Activated naive CD8-positive, alpha-beta T cell treated with anti-CD3 and anti-CD28 coated beads, Interleukin-2, amount 50 U/mL, for 16 hours (primary cell): ENCODE results near the gene ZNF462.

ENCODE experiments used
- DNase-seq: peaks from one replicate; pipeline ENCODE4 v3.0.0-alpha.2; 2020; ENCODE audit warnings: low read depth, low spot score

The ZNF462 gene

GRCh38 chr9:106861640-106862109 lies 1.3 kb upstream of the ZNF462 start:
- no peak for DNase-seq

GRCh38 chr9:106862110-106862820 lies 701 bp upstream of the ZNF462 start:
- DNase-seq: no peak

DNA sequence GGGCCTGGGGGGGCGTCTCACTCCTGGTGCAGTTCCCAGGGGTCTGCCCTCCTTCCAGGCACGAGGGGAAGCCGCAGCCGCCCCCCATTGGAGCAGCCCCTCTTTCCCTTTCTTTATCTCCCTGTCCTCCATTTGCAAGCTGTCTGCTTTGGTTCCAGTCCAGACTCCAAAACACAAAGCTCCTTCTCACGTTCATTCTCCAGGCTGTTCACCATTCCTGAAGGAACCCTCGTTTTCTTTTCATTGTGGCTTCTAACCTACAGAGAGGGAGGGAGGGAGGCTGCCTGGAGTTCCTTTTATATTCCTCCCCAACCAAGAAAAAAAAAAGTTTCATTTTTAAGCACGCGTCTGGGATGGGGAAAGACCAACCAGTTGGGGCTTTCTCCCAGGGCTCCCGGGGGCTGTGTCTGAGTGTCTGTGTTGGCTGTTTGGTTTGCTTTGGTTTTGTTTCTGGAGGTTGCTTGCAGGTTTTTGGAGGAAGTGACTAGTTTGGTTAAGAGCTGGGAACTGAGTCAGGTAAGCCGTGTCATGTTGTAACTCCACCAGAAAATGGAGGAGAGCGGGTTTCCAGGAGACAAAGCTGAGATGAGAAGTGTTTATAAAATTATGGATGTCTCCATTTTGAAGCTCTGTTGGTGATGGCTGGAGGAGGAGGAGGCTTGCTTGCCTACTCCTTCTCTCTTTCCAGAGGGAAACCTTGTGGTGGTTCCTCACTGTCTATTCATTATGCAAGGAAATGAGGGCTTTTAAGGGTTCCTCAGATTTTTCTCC lies 1.6 kb downstream of the ZNF462 start:
- DNase-seq: no peak

DNA sequence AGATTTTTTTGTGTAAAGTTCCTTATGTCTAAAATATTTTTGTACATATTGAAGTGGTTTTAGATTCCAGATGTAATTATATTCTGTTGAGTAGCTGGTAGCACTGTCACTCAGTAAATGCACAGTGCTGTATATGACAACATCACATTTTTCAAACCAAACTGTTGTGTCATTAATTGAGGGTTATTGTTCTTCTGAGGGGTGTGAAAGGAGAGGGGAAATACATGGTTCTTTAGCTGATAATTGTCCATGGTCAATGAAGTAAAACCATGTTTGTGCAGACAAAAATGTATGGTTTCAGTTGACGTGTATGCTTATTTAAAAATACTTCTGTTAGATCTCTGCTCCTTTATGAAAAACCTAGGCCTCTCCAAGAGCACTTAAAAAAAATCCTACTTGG lies 3.3 kb downstream of the ZNF462 start:
- DNase-seq: no peak

GRCh38 chr9:106867286-106867685 lies 4.3 kb downstream of the ZNF462 start:
- no peak for DNase-seq

DNA sequence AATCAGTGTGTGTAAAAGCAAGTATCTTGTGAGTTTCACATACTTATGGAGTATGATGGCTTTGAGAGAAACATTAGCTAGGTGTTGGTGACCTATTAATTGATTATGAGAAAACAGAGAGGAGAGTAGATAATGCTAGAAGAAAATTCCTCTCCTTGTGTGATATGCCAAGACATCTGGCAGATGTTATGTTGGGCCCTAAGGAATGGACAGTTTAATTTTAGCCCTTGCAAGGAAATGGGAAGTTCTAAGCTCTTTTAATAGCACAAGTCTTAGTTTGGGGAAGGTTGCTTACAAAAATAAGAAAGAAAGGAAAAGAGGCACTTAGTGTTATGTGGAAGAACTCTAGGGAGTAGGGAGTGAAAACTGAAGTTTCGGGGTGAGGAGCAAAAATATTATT lies 5.1 kb downstream of the ZNF462 start:
- no peak for DNase-seq

- DNase-seq: no peak
Measured at GRCh38 chr9:106868565-106868964, 5.6 kb downstream of the ZNF462 start.

GRCh38 chr9:106869028-106869427 lies 6.1 kb downstream of the ZNF462 start:
- DNase-seq: no peak

GRCh38 chr9:106869458-106869857 lies 6.5 kb downstream of the ZNF462 start:
- no peak for DNase-seq

DNA sequence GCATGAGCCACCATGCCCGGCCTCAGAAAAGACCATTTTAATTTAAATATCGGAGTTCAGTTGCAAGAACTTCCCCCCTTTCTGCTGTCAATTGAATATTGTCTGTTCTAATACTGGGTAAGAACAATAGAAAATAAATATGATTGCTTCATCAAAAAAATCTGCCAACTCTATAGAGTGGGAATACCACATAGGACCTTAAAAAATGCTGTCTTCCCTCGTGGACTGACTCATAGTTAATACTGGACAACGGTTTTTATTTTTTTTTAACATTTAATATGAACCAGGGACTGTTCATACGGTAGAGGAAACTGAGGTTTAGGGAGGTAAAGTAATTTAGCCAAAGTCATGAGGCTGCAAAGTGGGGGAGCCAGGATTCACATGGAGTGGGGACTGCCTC lies 9.7 kb downstream of the ZNF462 start:
- DNase-seq: no peak

DNA sequence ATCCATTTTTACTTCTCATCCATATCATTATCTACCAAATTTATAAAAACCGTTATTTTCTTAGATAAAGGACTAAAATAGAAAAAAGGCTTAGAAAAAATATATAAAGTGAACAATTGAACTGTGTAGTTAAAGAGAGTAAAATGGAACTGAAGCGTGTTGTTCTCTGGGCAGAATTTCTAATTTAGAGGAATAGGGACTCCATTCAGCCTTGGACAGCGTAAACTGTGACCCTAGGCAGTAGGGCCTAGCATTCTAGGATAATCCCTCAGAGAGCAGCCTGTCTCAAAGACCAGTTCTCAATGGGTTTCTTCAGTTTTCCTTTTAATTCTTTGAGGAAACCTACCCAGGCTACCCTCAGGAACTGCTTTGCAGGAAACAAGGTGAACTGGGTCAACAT lies 11.1 kb downstream of the ZNF462 start:
- DNase-seq: no peak

DNA sequence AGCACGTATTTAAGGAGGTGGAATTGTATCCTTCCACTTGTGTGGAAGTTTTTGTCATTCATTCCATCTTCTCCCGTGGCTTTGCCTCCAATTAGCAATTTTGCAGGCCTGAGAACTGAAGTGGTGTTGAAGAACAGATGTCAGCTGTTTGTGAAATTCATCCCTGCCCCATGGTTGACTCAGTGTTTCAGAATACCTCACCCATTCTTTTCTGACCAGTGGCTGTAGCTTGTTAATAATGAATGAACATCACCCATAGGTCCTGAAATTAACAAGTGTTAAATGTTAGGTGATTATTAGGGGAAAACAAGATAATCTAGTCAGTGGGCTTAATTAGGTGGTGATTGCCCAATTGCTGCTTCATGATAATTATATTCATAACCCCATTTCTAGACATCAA lies 11.7 kb downstream of the ZNF462 start:
- no peak for DNase-seq

DNA sequence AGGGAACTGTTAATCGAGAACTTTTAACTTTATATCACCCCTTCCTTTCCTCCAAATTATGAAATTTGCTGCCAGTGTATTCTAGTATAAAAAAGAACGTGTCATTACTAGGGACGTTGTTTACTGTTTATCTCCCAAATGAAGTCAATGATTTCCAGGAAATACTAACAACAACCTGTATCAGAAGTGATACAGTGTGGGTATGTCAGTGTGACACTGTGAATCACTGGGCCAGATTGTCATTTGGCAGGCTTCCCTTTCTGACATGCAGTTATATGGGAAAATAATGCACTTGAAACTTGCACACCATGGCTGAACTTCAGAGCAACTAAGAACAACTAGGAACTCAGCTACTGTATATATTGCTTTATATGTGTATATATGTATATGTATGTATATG lies 12.6 kb downstream of the ZNF462 start:
- no peak for DNase-seq

GRCh38 chr9:106877345-106877744 lies 14.4 kb downstream of the ZNF462 start:
- no peak for DNase-seq

DNA sequence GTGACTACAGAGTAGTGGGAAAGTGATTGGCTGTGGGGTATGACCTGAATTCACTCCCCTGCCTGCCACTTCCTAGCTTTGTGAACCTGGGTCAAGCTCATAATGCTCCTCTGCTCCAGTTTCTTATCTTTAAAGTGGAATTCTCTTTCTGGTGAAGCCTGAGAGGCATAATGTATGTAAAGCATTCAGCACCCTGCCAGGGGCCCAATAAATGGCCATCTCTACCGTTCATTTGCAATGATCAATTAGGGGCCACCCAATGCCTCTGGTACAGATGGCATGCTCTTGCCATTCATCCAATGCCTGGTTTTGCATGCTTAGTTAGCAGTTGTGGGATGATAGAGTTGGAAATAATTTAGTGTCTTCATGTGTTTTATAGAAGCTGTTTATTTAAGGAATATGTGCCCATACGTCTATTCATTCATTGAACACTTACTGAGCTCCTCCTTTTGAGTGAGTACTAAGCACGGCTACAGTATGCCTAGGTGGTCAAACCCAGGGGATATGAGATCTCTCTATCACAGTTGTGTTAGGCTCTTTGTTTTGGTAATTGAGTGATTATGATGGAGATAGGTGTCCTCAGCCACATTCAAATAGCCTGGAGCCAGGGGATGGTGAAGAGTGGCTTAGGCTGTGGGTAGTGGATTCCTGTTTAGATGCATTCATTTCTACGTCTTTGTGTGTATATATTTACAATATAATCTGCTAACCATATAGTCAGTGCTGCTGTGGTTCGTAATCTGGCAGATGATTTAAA lies 15.3 kb downstream of the ZNF462 start:
- DNase-seq: no peak

DNA sequence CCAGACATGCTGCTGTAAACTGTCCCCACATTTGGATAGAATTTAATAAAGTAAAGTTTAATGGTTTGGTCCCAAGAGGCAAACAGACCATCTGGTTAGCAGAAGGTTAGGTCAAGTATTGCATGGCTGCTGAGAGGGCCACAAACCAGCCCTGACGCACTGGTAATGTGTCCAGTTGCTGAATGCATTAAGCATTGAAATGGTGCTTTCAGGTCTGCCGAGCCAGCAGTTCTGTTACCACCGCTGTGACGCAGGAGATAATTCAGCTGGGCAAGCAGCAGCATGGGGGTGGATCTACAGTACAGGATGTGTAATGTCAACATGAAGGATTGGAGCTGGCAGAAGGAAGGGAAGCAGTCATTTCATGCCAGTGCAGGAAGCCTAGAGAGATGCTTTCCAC lies 16.0 kb downstream of the ZNF462 start:
- DNase-seq: no peak

DNA sequence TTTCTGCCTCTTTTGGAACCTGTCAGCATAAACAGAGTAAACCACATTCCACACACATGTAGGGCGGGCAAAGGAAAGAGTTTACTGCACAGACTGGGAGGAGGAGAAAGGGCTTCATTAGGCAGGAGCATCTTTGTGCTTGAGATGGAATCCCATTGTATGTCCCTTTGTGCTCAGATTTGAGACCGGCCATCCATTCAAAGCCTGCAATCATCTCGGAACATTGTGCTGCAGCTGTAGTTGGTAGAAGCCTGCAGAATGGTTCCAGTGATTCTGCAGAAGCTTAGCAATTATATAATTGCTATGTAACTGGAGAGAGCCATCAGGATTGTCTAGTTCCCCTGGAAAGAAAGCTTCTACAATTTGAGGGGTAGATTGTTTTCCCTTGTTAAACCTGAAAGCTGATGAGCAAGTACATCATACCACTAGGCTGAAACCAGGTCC lies 16.5 kb downstream of the ZNF462 start:
- DNase-seq: no peak

- DNase-seq: no peak
Measured at GRCh38 chr9:106880081-106880480, 17.1 kb downstream of the ZNF462 start.

- DNase-seq: no peak
Measured at GRCh38 chr9:106880863-106881262, 17.9 kb downstream of the ZNF462 start.

GRCh38 chr9:106883030-106883429 lies 20.1 kb downstream of the ZNF462 start:
- DNase-seq: no peak

- no peak for DNase-seq
Measured at GRCh38 chr9:106883626-106884190, 20.7 kb downstream of the ZNF462 start.

GRCh38 chr9:106885451-106885850 lies 22.5 kb downstream of the ZNF462 start:
- no peak for DNase-seq
